Type B pancreatic cell (in vitro differentiated cells): Measurements from ENCODE around the gene CUX1. TPM values are rescaled to one million over a fixed set of nuclear protein-coding genes. Genes with fewer than 3 reads are reported as not detected.

Experiments
- DNase-seq: peaks from one replicate; pipeline ENCODE4 v3.0.0; 2021; ENCODE audit warnings: mixed read lengths; ENCODE audit not compliant: unreplicated experiment; ENCODE audit errors: extremely low spot score
- H3K27ac Mint-ChIP-seq: 2 replicates; pipeline ENCODE4 v1.8.0; 2021; ENCODE audit warnings: mild to moderate bottlenecking, mixed read lengths
- H3K27me3 Mint-ChIP-seq: 2 replicates; pipeline ENCODE4 v1.8.0; 2021; ENCODE audit warnings: mixed read lengths
- H3K36me3 Mint-ChIP-seq: 2 replicates; pipeline ENCODE4 v1.8.0; 2021; ENCODE audit warnings: mixed read lengths
- H3K4me1 Mint-ChIP-seq: one replicate; pipeline ENCODE4 v1.8.0; 2021; ENCODE audit warnings: mixed read lengths; ENCODE audit not compliant: unreplicated experiment
- H3K4me3 Mint-ChIP-seq: 2 replicates; pipeline ENCODE4 v1.8.0; 2021; ENCODE audit warnings: mild to moderate bottlenecking, mixed read lengths
- H3K9me3 Mint-ChIP-seq: 2 replicates; pipeline ENCODE4 v1.8.0; 2021; ENCODE audit warnings: mixed read lengths
- CTCF ChIP-seq: fragments of 200-600 bp; sonication (generic); conservative IDR thresholded peaks from 2 replicates; pipeline ENCODE4 v1.5.0; 2021; ENCODE audit warnings: antibody characterized with exemption, mild to moderate bottlenecking
- total RNA-seq: library from RNA; stranded (reverse); gene quantifications from 2 replicates; pipeline ENCODE4 v1.2.1, GENCODE V29; 2021; ENCODE audit warnings: low replicate concordance

Gene CUX1
- total RNA-seq, 1 donor from 2014 or later: 76.4 TPM

- H3K27me3 Mint-ChIP-seq: no peaks in the 10 kb centered on the region
- DNase-seq: no peak
- no peak overlapping the region for H3K27ac Mint-ChIP-seq
- H3K36me3 Mint-ChIP-seq: no peaks in the 10 kb centered on the region
- no peak for TF ChIP-seq CTCF
- H3K4me1 Mint-ChIP-seq: peaks cover 35% of the 10 kb centered on the region
- no peak overlapping the region for H3K4me3 Mint-ChIP-seq
- no peaks in the 10 kb centered on the region for H3K9me3 Mint-ChIP-seq
Measured at GRCh38 chr7:101973130-101973529, 155.7 kb downstream of the CUX1 start.

- Mint-ChIP-seq H3K4me3 (no peak overlapping the region), H3K27me3 (no peaks in the 10 kb centered on the region), H3K27ac (no peak overlapping the region), H3K36me3 (peaks cover 6% of the 10 kb centered on the region), H3K4me1 (peaks cover 45% of the 10 kb centered on the region), H3K9me3 (no peaks in the 10 kb centered on the region)
- DNase-seq: no peak
- TF ChIP-seq CTCF: no peak
Measured at GRCh38 chr7:101974393-101974792, 157.0 kb downstream of the CUX1 start.

- no peaks in the 10 kb centered on the region for H3K27me3 Mint-ChIP-seq
- H3K9me3 Mint-ChIP-seq: no peaks in the 10 kb centered on the region
- H3K27ac Mint-ChIP-seq: no peak overlapping the region
- TF ChIP-seq CTCF: no peak
- peaks cover 6% of the 10 kb centered on the region for H3K36me3 Mint-ChIP-seq
- H3K4me1 Mint-ChIP-seq: peaks cover 39% of the 10 kb centered on the region
- H3K4me3 Mint-ChIP-seq: no peak overlapping the region
- DNase-seq: no peak
Measured at GRCh38 chr7:101975046-101975445, 157.6 kb downstream of the CUX1 start.

GRCh38 chr7:101976411-101976810 is 159.0 kb downstream of the CUX1 start:
- H3K4me1 Mint-ChIP-seq: peaks cover 39% of the 10 kb centered on the region
- H3K4me3 Mint-ChIP-seq: no peak overlapping the region
- peaks cover 6% of the 10 kb centered on the region for H3K36me3 Mint-ChIP-seq
- H3K9me3 Mint-ChIP-seq: no peaks in the 10 kb centered on the region
- DNase-seq: no peak
- H3K27me3 Mint-ChIP-seq: no peaks in the 10 kb centered on the region
- no peak overlapping the region for H3K27ac Mint-ChIP-seq
- TF ChIP-seq CTCF: no peak

GRCh38 chr7:101977249-101977648 is 159.8 kb downstream of the CUX1 start:
- H3K4me3 Mint-ChIP-seq: no peak overlapping the region
- H3K9me3 Mint-ChIP-seq: no peaks in the 10 kb centered on the region
- TF ChIP-seq CTCF: no peak
- H3K27ac Mint-ChIP-seq: no peak overlapping the region
- no peaks in the 10 kb centered on the region for H3K27me3 Mint-ChIP-seq
- peaks cover 45% of the 10 kb centered on the region for H3K4me1 Mint-ChIP-seq
- H3K36me3 Mint-ChIP-seq: peaks cover 9% of the 10 kb centered on the region
- DNase-seq: no peak

GRCh38 chr7:101978683-101979082 is 161.3 kb downstream of the CUX1 start:
- Mint-ChIP-seq H3K9me3 (no peaks in the 10 kb centered on the region), H3K27ac (no peak overlapping the region), H3K4me1 (peaks cover 36% of the 10 kb centered on the region), H3K27me3 (no peaks in the 10 kb centered on the region), H3K4me3 (no peak overlapping the region), H3K36me3 (peaks cover 13% of the 10 kb centered on the region)
- no peak for TF ChIP-seq CTCF
- DNase-seq: no peak
